COLO829 (cell line): ENCODE data around the gene STAT1.
"Not testable (repeated sequence)": the region's sequence is repeated elsewhere in the genome, so short reads cannot be mapped to it uniquely, and the experiment has no call there.

Experiments used
- DNase-seq: peaks from one replicate; pipeline ENCODE4 v3.0.0; 2012; ENCODE audit warnings: low spot score

Gene STAT1

DNA sequence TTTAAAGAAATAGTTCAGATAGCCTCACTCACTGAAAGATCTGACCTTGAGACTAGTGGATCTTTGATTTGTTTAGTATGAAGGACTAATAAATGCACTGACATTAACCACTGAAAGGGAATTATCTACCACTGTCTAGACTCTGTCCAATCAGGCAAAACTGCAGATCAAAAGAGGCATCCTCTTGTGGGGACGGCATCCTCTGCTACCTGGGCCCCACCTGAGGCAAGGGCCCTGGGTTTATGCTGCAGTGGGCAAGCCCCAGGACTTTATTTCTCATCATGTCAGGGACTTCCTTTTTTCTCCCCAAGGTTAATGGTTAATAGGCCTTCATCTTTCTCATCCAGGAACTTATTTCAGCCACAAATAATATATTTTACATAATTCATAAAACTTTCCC lies 32.2 kb downstream of the STAT1 start:
- DNase-seq: no peak

GRCh38 chr2:190981333-190981732 lies 32.6 kb downstream of the STAT1 start:
- DNase-seq: no peak

DNA sequence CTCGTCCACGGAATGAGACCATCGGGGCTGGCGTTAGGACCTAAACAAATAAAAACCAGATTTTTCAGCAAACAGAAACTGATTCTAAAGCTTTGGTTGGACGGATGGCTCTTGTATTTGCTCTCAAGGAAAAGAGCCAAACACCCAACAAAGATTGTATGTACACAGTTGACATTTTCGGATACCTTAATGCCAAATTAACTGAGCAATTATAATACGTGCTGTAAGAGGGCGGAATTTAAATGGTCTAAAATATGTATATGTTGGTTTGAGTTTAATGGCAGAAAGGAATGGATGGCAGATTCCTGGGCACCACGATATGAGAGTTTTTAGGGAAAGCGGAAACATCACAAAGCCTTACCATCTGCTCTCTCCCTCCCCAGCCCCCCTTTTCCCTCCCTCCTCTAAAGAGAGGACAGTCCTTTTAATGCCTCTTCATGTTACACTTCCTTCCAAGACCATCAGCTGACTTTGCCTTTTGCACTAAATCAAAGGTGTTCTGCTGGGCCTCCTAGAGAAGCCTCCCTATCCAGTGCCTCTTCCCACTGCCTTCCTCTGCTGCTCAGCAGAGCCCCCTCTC lies 33.3 kb downstream of the STAT1 start:
- no peak for DNase-seq

DNA sequence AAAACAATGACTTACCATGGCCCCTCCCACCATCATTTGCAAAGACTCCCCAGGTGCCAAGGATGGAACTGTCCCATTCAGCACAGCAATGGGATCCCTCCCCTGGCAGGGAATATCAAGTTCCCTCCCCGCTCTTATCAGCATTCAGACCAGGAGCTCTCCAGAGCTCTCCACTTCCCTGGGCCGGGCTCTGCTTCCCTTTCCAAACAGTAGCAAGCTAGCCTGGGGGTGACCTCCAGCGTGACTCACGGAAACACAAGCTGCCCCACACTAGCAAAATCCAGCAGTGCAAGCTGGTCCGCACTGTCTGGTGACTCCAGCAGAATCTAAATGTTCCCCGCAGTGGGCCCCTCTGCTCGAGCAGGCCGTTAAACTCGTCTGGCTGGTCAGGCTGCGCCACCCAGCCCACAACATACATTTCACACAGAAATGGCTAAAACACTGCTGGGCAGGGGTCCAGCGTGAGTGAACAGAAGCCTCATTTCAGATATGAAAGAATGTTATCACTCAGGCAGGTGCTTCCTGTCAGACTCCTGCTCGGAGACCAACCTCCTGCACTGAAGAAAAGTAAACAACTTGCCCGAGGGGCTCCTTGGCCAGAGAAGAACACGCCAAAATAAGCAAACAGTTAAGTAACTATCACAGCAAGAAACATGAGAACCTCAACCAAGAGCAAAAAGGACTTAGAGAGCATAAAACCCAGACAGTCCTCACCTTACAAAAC lies 33.9 kb downstream of the STAT1 start:
- no peak for DNase-seq

GRCh38 chr2:190978389-190979053 lies 35.5 kb downstream of the STAT1 start:
- no peak for DNase-seq

- no peak for DNase-seq
These were observed 36.5 kb downstream of the STAT1 start for GRCh38 chr2:190977505-190977904.

DNA sequence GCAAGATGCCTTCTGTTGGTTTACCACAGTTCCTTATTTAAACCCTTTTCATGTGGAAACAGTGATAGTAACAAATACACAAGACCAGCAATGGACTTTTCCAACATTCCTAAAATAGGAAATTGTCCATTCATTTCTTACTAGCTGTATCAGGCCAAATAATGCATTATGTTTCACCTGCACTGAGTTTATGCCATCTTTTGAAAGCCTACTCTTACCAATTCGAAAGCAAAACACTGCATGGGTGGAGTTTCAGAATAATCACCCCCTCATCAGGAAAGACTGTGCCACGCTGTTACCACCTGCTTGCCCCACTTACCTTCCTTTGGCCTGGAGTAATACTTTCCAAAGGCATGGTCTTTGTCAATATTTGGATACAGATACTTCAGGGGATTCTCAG lies 37.5 kb downstream of the STAT1 start:
- DNase-seq: no peak

DNA sequence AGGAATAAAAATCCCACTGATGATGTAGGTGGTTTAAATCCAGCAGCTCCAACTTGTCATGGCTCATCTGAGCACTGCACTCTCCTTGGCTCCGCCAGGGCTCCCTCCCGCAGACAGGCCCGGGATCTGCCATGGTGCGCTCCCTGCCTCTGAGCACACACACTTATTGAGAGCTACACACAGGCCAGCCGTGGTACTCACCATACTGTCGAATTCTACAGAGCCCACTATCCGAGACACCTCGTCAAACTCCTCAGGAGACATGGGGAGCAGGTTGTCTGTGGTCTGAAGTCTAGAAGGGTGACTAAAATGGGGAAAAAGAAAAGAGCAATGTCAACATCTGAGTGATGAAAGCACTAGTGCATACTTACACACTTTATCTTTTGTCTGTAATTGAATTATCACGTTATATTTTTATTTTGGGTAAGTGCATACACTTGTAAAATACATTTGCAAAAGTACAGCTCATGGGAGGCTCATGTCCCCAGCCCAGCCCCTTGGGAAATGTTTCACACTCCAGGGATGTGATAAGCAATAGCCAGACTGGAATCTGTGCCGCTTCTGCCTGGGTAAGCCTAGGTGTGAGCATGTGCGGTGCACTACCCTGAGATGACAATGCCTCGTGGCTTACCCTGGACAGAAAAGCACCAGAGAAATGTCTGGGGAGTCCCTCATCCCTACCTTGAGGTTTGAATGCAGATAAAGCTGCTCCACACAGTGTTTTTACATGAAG lies 39.2 kb downstream of the STAT1 start:
- DNase-seq: no peak

GRCh38 chr2:190973726-190974628 lies 40.0 kb downstream of the STAT1 start:
- DNase-seq: no peak

DNA sequence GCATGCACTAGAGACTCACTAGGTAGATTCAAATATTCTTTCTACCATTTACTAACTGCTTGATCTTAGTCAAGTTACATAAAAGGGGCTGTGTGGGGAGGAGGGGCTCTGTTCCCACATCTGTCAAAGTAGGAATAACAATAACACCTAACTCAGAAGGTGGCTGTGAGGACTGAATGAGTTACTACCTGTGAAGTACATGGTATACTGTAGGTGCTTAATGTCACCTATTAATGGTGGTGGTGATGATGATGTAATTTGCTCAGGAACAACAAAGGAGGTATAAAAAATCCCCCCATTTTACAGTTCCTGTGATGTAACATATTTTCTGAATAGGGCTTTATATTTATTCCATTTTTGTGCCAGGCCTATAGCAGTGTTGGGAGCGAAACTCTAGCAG lies 40.7 kb downstream of the STAT1 start:
- no peak for DNase-seq

DNA sequence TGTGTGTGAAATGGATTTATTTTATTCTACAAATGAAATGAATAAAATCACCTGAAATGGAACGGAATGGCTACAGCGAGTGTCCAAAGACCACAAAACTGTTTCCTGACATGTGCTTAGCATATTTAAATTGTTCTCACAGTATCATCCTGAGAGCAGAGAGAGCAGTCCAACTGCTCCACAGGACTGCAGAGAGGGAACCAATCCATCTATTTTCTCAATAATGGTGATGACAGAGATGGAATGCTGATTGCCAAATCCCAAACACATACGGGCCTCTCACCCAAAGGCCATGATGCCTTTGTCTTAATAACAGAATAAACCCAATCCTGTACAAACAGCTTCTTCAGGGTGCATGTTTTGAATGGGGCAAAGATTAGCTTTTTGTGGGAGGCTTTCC lies 41.1 kb downstream of the STAT1 start:
- no peak for DNase-seq

GRCh38 chr2:190972213-190972612 lies 41.8 kb downstream of the STAT1 start:
- no peak for DNase-seq

GRCh38 chr2:190970873-190971506 lies 43.0 kb downstream of the STAT1 start:
- DNase-seq: no peak

DNA sequence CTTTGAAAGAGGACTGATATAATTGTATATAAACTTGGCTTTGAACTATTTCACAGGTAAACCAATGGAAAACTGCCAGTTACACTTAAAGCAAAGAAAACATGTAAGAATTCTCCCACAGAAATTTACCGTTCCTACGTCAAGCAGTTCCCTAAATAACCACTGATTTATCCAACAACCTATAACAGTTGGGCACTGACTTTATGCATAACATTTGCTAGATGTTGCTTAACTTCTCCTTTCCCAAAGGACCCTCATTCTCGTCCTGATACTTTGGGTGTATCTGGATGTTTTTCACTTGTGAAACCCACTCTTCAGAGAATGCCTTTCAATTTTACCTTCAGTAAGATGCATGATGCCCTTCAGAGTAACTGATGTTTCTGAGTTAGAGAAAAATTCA lies 43.8 kb downstream of the STAT1 start:
- DNase-seq: no peak

DNA sequence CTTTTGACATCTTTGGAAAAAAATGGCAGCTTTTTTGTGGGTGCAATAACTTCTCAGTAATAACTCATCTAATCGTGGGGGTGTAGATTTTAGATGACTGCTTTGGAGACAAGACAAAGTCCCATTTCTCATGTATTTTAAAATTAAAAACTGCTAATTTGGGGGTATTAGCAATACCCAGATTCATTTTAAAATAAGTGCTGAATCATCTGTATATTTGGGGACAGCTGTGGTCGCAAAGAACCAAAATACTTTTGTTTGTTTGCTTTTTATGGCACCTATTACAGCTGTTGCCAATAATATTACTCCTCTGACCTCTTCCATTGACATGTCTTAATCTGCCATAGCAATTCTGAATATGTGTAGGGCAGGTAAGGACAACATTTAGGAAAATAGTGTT lies 45.4 kb downstream of the STAT1 start:
- DNase-seq: no peak

DNA sequence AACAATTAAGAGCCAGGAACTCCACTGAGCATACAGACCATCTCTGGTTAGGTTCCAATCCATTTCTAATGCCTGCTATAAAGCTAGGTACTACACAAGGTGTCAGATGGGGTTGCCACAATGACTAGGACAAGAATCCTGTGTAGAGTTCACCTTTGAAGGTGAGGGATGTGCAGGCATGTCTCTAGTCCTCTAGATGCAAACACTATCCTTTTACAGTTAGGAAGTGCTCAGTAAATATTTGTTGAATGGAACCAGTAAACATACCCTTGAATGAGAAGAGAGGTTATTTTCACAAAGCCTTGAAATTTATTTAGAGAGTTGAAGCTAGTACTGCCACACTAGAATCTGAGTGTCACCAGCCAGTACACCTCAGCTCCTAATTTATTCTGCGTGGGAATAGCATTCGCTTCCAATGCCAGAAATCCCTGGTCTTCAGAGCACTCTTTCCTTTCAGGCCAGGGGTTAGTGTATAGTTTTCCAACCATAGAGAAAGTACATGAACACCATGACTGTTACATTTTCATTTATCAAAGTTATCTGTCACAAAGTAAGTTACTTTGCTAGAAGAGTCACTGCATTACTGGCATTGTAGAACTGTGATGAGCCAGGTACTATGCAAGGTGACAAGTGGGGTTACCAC lies 48.3 kb downstream of the STAT1 start:
- DNase-seq: no peak

- no peak for DNase-seq
These were observed 49.7 kb downstream of the STAT1 start for GRCh38 chr2:190964170-190964795.

DNA sequence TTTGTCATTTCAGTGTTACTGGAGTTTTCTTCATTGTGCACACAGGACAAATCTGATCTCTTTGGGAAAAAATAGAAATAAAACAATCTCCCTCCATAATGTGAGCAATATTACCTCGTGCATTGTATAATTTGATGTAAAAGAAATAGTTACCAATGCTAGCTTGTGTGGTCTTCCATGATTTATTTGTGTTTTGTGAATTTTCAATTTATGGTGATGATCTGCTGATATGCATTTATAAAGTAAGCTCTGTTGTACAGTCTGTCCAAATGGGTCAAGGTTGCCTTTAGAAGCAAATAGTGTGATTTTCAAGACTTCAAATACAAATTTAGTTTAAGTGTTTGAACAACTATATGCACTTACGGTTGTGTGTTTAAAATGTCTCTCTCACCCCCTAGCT lies 50.9 kb downstream of the STAT1 start:
- DNase-seq: no peak

- DNase-seq: no peak
These were observed 52.0 kb downstream of the STAT1 start for GRCh38 chr2:190961918-190962487.

GRCh38 chr2:190961117-190961516 lies 52.9 kb downstream of the STAT1 start:
- DNase-seq: not testable (repeated sequence)
